ENCODE results near the gene REXO5. TPM values are rescaled to one million over a fixed set of nuclear protein-coding genes. Genes with fewer than 3 reads are reported as not detected.

The REXO5 gene
- total RNA-seq, 2 experiments from 2014 or later = 16.4 to 20.4 TPM

DNA sequence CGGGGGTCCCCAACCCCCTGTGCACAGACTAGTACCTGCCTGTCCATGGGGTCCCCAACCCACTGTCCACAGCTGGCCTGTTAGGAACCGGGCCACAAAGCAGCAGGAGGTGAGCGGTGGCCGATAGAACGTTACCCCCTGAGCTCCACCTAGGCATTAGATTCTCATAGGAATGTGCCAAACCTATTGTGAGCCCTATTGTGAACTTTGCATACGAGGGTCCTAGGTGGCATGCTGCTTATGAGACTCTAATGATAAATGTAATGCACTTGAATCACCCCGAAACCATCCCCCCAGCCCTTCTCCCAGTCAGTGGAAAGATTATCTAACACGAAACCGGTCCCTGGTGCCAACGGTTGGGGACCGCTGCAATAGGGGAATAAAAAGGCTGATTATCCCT, 1.5 kb downstream of the REXO5 start:
- Mint-ChIP-seq H3K4me1 (ENCODE audit: low read depth) (peaks cover 13% of the 10 kb centered on the region), H3K9me3 (no peaks in the 10 kb centered on the region), H3K36me3 (ENCODE audit: low read depth) (peaks cover 6% of the 10 kb centered on the region), H3K4me3 (peak overlapping the region; percentile 99), H3K27me3 (no peaks in the 10 kb centered on the region), H3K27ac (peak overlapping the region; percentile 98)
- ChIA-PET POLR2A (interaction anchor here (0.9 to 2.2 kb wide), 2 partner anchors 10 to 44 kb away, joined by 3 to 13 read pairs; partner anchors contain the start of gene ACSM3), CTCF (interaction anchor here (0.6 to 1.3 kb wide), 2 partner anchors 23 to 192 kb away, joined by 3 read pairs; no protein-coding TSS in a partner anchor)
- TF ChIP-seq, protein P1, sequence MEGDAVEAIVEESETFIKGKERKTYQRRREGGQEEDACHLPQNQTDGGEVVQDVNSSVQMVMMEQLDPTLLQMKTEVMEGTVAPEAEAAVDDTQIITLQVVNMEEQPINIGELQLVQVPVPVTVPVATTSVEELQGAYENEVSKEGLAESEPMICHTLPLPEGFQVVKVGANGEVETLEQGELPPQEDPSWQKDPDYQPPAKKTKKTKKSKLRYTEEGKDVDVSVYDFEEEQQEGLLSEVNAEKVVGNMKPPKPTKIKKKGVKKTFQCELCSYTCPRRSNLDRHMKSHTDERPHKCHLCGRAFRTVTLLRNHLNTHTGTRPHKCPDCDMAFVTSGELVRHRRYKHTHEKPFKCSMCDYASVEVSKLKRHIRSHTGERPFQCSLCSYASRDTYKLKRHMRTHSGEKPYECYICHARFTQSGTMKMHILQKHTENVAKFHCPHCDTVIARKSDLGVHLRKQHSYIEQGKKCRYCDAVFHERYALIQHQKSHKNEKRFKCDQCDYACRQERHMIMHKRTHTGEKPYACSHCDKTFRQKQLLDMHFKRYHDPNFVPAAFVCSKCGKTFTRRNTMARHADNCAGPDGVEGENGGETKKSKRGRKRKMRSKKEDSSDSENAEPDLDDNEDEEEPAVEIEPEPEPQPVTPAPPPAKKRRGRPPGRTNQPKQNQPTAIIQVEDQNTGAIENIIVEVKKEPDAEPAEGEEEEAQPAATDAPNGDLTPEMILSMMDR (IDR thresholded peaks at IDR 0.05) = no peak
- ATAC-seq (no peak), DNase-seq (no peak)
- intact Hi-C loops (cut with micrococcal nuclease) = no loop called here

DNA sequence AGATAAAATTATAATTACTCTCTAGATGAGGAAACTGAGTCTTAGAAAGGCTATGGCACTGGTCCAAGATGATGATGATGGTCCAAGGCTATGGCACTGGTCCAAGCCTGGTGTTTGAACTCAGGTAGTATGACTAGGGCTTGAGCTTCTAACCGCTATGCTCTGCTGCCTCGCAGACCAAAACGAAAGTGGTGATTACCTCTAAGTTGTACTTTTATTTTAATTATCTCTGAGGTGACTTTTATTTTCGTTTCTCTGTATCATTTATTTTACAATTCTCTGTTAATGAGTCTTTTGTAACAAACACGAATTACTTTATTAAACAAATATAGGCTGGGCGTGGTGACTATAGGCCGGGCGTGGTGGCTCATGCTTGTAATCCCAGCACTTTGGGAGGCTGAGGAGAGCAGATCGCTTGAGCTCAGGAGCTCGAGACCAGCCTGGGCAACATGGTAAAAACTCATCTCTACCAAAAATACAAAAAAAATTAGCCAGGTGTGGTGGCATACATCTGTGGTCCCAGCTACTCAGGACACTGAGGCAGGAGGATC, 5.6 kb downstream of the REXO5 start:
- Mint-ChIP-seq H3K9me3 (no peaks in the 10 kb centered on the region), H3K4me1 (ENCODE audit: low read depth) (peaks cover 14% of the 10 kb centered on the region), H3K36me3 (ENCODE audit: low read depth) (peaks cover 7% of the 10 kb centered on the region), H3K27me3 (no peaks in the 10 kb centered on the region), H3K4me3 (no peak overlapping the region), H3K27ac (no peak overlapping the region)
- TF ChIP-seq, protein P1 (IDR thresholded peaks at IDR 0.05) = no peak
- ChIA-PET POLR2A (no interaction called here), CTCF (interaction anchor here (1.2 kb wide), 1 partner anchor 12 kb away, joined by 3 read pairs; no protein-coding TSS in a partner anchor)
- ATAC-seq = no peak
- no peak for DNase-seq
- intact Hi-C loops (cut with micrococcal nuclease) = no loop called here

DNA sequence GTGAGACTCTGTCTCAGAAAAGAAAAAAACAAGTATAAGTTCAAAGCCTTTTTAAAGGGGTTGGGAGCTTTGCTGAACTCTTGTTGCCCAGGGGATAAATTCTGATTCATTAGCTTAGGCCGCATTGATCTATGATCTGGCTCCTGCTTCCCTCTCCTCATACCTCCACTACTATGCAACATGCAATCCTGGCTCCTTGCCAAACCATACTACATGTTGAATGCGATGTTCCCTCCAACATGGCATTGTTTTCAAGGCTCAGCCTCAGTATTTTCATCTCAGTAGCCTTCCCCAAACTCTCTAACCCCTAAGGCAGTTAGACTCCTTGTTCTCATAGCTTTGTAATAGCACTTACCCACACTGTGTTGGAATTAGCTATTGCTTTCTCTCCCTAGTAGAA, 6.2 kb downstream of the REXO5 start:
- no peak for DNase-seq
- H3K4me1 Mint-ChIP-seq (ENCODE audit: low read depth) = peaks cover 13% of the 10 kb centered on the region
- no peaks in the 10 kb centered on the region for H3K27me3 Mint-ChIP-seq
- no peak overlapping the region for H3K4me3 Mint-ChIP-seq
- TF ChIP-seq, protein P1 (IDR thresholded peaks at IDR 0.05) = no peak
- H3K9me3 Mint-ChIP-seq = no peaks in the 10 kb centered on the region
- ChIA-PET CTCF (interaction anchor here (1.2 kb wide), 1 partner anchor 13 kb away, joined by 3 read pairs; no protein-coding TSS in a partner anchor), POLR2A (no interaction called here)
- H3K36me3 Mint-ChIP-seq (ENCODE audit: low read depth) = peaks cover 4% of the 10 kb centered on the region
- H3K27ac Mint-ChIP-seq = no peak overlapping the region
- no peak for ATAC-seq
- intact Hi-C loops (cut with micrococcal nuclease) = no loop called here

DNA sequence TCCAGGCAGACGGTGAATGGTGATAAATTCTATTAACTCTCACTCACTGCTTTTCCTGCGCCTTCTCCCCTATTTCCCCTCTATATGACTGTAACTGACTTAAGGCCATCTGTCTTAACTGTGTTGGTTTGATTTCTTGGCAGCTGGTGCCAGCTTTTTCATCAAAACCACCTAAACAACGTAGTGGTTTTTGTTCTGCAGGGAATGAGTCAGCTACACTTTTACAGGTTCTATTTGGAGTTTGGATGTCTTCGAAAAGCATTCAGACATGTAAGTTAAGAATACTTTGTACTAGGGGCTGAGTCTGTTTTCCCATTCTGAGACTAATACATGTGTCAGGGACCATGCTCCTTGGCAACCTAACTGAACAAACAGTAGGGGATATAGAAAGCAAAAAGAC, 8.5 kb downstream of the REXO5 start:
- DNase-seq = no peak

More for the DNA sequence above, 8.5 kb downstream of the REXO5 start:
- peaks cover 5% of the 10 kb centered on the region for H3K36me3 Mint-ChIP-seq (ENCODE audit: low read depth)
- H3K4me3 Mint-ChIP-seq = no peak overlapping the region
- ATAC-seq = peak; percentile 56
- TF ChIP-seq, protein P1 (IDR thresholded peaks at IDR 0.05) = no peak
- ChIA-PET POLR2A (interaction anchor here (1.7 kb wide), 1 partner anchor 8 kb away, joined by 6 read pairs; the partner anchor contains the start of genes ERI2 and REXO5), CTCF (interaction anchor here (0.9 to 1.2 kb wide), 3 partner anchors 8 to 19 kb away, joined by 3 read pairs; partner anchors contain the start of genes ERI2 and REXO5)
- H3K4me1 Mint-ChIP-seq (ENCODE audit: low read depth) = peaks cover 5% of the 10 kb centered on the region
- H3K9me3 Mint-ChIP-seq = no peaks in the 10 kb centered on the region
- intact Hi-C loops (cut with micrococcal nuclease) = no loop called here
- no peak overlapping the region for H3K27ac Mint-ChIP-seq
- H3K27me3 Mint-ChIP-seq = no peaks in the 10 kb centered on the region

Data from activated CD8-positive, alpha-beta T cell treated with anti-CD3 and anti-CD28 coated beads for 36 hours (primary cell).